H1 (cell line): ENCODE results near the gene SORCS3. TPM values are rescaled to one million over a fixed set of nuclear protein-coding genes. Genes with fewer than 3 reads are reported as not detected.

Experiments
- CTCF ChIA-PET: fragments of 300-600 bp; sonication (Branson Sonifier 250); formaldehyde crosslinking; loops from one replicate; lab custom pipeline; 2021; ENCODE audit not compliant: partially characterized antibody; lab: Charles Lee
- POLR2A ChIA-PET: fragments of 300-600 bp; sonication (Branson Sonifier 250); formaldehyde crosslinking; loops from one replicate; lab custom pipeline; 2021; ENCODE audit warnings: inconsistent platforms; ENCODE audit not compliant: partially characterized antibody; lab: Charles Lee
- DNase-seq, 2 experiments: peaks; one replicate each; pipeline versions ENCODE4 v3.0.0 to v3.0.0-alpha.2; 2010 to 2022; ENCODE audit warnings: low spot score in 2 of 2, low read depth in 1 of 2, mixed read lengths in 1 of 2
- FAIRE-seq: peaks from 2 replicates; lab custom pipeline; 2011; peaks lifted over from hg19 to GRCh38; lab: Jason Lieb, UNC
- H2AFZ ChIP-seq: 2 replicates; pipeline ENCODE4 v1.8.1; 2012; ENCODE audit warnings: low read length, inconsistent platforms
- H2AK5ac ChIP-seq: 2 replicates; pipeline ENCODE4 v1.6.1; 2013; ENCODE audit warnings: low read depth, low read length
- H2BK120ac ChIP-seq: replicated peaks from 2 replicates; pipeline ENCODE3; 2013; ENCODE audit warnings: low read depth, low read length, inconsistent platforms
- H2BK12ac ChIP-seq: 2 replicates; pipeline ENCODE4 v1.6.1; 2013; ENCODE audit warnings: low read depth, low read length
- H2BK15ac ChIP-seq: 2 replicates; pipeline ENCODE4 v1.6.1; 2013; ENCODE audit warnings: low read length
- H2BK20ac ChIP-seq: 2 replicates; pipeline ENCODE4 v1.6.1; 2013; ENCODE audit warnings: low read length
- H2BK5ac ChIP-seq: 2 replicates; pipeline ENCODE4 v1.6.1; 2013; ENCODE audit warnings: low read depth, low read length
- H3K14ac ChIP-seq: 2 replicates; pipeline ENCODE4 v1.6.1; 2013; ENCODE audit warnings: inconsistent platforms; ENCODE audit not compliant: insufficient read length
- H3K18ac ChIP-seq: 2 replicates; pipeline ENCODE4 v1.6.1; 2013; ENCODE audit warnings: low read length; ENCODE audit errors: extremely low read depth
- H3K23ac ChIP-seq: 2 replicates; pipeline ENCODE4 v1.6.1; 2013; ENCODE audit warnings: inconsistent platforms; ENCODE audit not compliant: insufficient read length
- H3K23me2 ChIP-seq: 2 replicates; pipeline ENCODE4 v1.6.1; 2013; ENCODE audit warnings: low read depth, low read length
- H3K27ac ChIP-seq: 2 replicates; pipeline ENCODE4 v1.6.1; 2011; ENCODE audit warnings: low read depth, low read length, inconsistent platforms
- H3K27me3 ChIP-seq, 4 experiments: replicated peaks in 1 of 4; 1 replicate in 1 of 4; 2 replicates in 3 of 4; pipeline versions ENCODE4 v1.6.1 to v1.8.1; 2011 to 2013; ENCODE audit warnings: low read length in 3 of 4, mild to moderate bottlenecking in 3 of 4, inconsistent platforms in 2 of 4, mixed read lengths in 2 of 4, moderate library complexity in 1 of 4; ENCODE audit not compliant: control insufficient read depth in 3 of 4, insufficient read depth in 3 of 4; ENCODE audit errors: extremely low read depth in 1 of 4
- H3K36me3 ChIP-seq, 4 experiments: 2 replicates each; pipeline versions ENCODE4 v1.6.1 to v1.8.1; 2011 to 2013; ENCODE audit warnings: mild to moderate bottlenecking in 4 of 4, low read length in 3 of 4, moderate library complexity in 2 of 4, control low read depth in 1 of 4, inconsistent platforms in 1 of 4; ENCODE audit not compliant: insufficient read depth in 4 of 4, control insufficient read depth in 2 of 4
- H3K4ac ChIP-seq: replicated peaks from 2 replicates; pipeline ENCODE3; 2013; ENCODE audit warnings: low read length, low read depth, mixed read lengths, inconsistent platforms; ENCODE audit not compliant: insufficient read length
- H3K4me1 ChIP-seq, 4 experiments: replicated peaks in 1 of 4; 1 replicate in 1 of 4; 2 replicates in 3 of 4; pipeline versions ENCODE4 v1.6.1 to v1.8.1; 2011 to 2013; ENCODE audit warnings: low read length in 3 of 4, inconsistent platforms in 2 of 4, mixed read lengths in 1 of 4; ENCODE audit not compliant: insufficient read depth in 4 of 4, control insufficient read depth in 3 of 4
- H3K4me2 ChIP-seq, 2 experiments: 2 replicates each; pipeline versions ENCODE4 v1.6.1 to v1.8.1; 2011 to 2013; ENCODE audit warnings: low read depth in 2 of 2, low read length in 2 of 2, control low read depth in 1 of 2, inconsistent platforms in 1 of 2, mild to moderate bottlenecking in 1 of 2; ENCODE audit not compliant: insufficient read depth in 1 of 2
- H3K4me3 ChIP-seq, 4 experiments: fragments of 200-600, 300-600 bp in 1 of 4; sonication (generic), shearing (Covaris generic), sonication (Bioruptor Twin) in 1 of 4; 2 replicates each; pipeline versions ENCODE4 v1.5.1 to v1.8.1; 2011 to 2016; ENCODE audit warnings: low read length in 4 of 4, low read depth in 3 of 4, control low read depth in 2 of 4, inconsistent platforms in 2 of 4, mild to moderate bottlenecking in 2 of 4, mixed read lengths in 1 of 4, moderate library complexity in 1 of 4; ENCODE audit not compliant: insufficient read depth in 2 of 4; ENCODE audit errors: extremely low read depth in 1 of 4
- H3K56ac ChIP-seq: replicated peaks from 2 replicates; pipeline ENCODE3; 2013; ENCODE audit warnings: low read depth, mild to moderate bottlenecking, mixed read lengths, low read length, inconsistent platforms; ENCODE audit not compliant: insufficient read length
- H3K79me1 ChIP-seq: 2 replicates; pipeline ENCODE4 v1.6.1; 2013; ENCODE audit warnings: low read depth, low read length, control low read depth
- H3K79me2 ChIP-seq, 2 experiments: 2 replicates each; pipeline versions ENCODE4 v1.6.1 to v1.8.1; 2012 to 2013; ENCODE audit warnings: low read length in 2 of 2, mild to moderate bottlenecking in 2 of 2, inconsistent platforms in 1 of 2; ENCODE audit not compliant: insufficient read depth in 2 of 2, control insufficient read depth in 1 of 2
- H3K9ac ChIP-seq, 4 experiments: replicated peaks in 1 of 4; 1 replicate in 1 of 4; 2 replicates in 3 of 4; pipeline versions ENCODE4 v1.6.1 to v1.8.1; 2011 to 2013; ENCODE audit warnings: low read depth in 3 of 4, low read length in 3 of 4, control low read depth in 2 of 4, mild to moderate bottlenecking in 2 of 4, moderate library complexity in 2 of 4, inconsistent platforms in 1 of 4; ENCODE audit errors: extremely low read depth in 1 of 4
- H3K9me3 ChIP-seq, 2 experiments: 2 replicates each; pipeline versions ENCODE4 v1.6.1 to v1.8.1; 2012 to 2013; ENCODE audit warnings: mild to moderate bottlenecking in 2 of 2, moderate library complexity in 2 of 2, control low read depth in 1 of 2, inconsistent platforms in 1 of 2, low read depth in 1 of 2, low read length in 1 of 2, mixed read lengths in 1 of 2; ENCODE audit not compliant: insufficient read depth in 2 of 2
- H4K20me1 ChIP-seq, 2 experiments: replicated peaks in 1 of 2; 2 replicates each; pipeline versions ENCODE3 to v1.8.1; 2011 to 2013; ENCODE audit warnings: inconsistent platforms in 2 of 2, low read length in 2 of 2, mild to moderate bottlenecking in 1 of 2; ENCODE audit not compliant: insufficient read depth in 2 of 2, control insufficient read depth in 1 of 2
- H4K5ac ChIP-seq: 2 replicates; pipeline ENCODE4 v1.6.1; 2013; ENCODE audit warnings: low read length, low read depth, mixed read lengths, inconsistent platforms; ENCODE audit not compliant: insufficient read length
- H4K8ac ChIP-seq: 2 replicates; pipeline ENCODE4 v1.8.0; 2013; ENCODE audit warnings: mild to moderate bottlenecking, moderate library complexity, low read length, inconsistent platforms; ENCODE audit not compliant: insufficient read depth; ENCODE audit errors: extremely low read depth
- H4K91ac ChIP-seq: replicated peaks from 2 replicates; pipeline ENCODE3; 2013; ENCODE audit warnings: low read length, mixed read lengths, inconsistent platforms; ENCODE audit not compliant: insufficient read length
- CHD2 ChIP-seq: IDR thresholded peaks from 2 replicates; pipeline ENCODE4 v1.6.1; 2012; ENCODE audit warnings: low read length, improper control_type of control experiment
- EZH2 ChIP-seq: fragments of 200-600 bp; sonication (generic); IDR thresholded peaks from 2 replicates; pipeline ENCODE4 v1.7.1; 2012; ENCODE audit warnings: low read depth, mild to moderate bottlenecking, moderate library complexity, low read length, inconsistent platforms; ENCODE audit not compliant: severe bottlenecking
- GABPA ChIP-seq: IDR thresholded peaks from 2 replicates; pipeline ENCODE4 v1.6.1; 2011; ENCODE audit warnings: mild to moderate bottlenecking, low read length, moderate library complexity, borderline replicate concordance; ENCODE audit not compliant: insufficient read depth
- JUND ChIP-seq: IDR thresholded peaks from 2 replicates; pipeline ENCODE4 v1.6.1; 2011; ENCODE audit warnings: mild to moderate bottlenecking, improper control_type of control experiment, low read length
- POLR2A ChIP-seq, 2 experiments: IDR thresholded peaks; 1 replicate in 1 of 2; 2 replicates in 1 of 2; pipeline ENCODE4 v1.6.1; 2011; ENCODE audit warnings: low read depth in 2 of 2, low read length in 2 of 2, mild to moderate bottlenecking in 2 of 2; ENCODE audit errors: control extremely low read depth in 1 of 2
- RNF2 ChIP-seq: fragments of 200-900, 300-1000 bp; sonication (generic); IDR thresholded peaks from 2 replicates; pipeline ENCODE4 v1.7.1; 2016; ENCODE audit warnings: borderline replicate concordance, low read depth, mild to moderate bottlenecking, antibody characterized with exemption, low read length; ENCODE audit not compliant: poor library complexity, severe bottlenecking; ENCODE audit errors: missing control alignments
- TCF12 ChIP-seq: IDR thresholded peaks from 2 replicates; pipeline ENCODE4 v1.6.1; 2011; ENCODE audit warnings: low read depth, mild to moderate bottlenecking, low read length
- TEAD4 ChIP-seq: IDR thresholded peaks from 2 replicates; pipeline ENCODE4 v1.6.1; 2012; ENCODE audit warnings: low read depth, low read length, inconsistent platforms, mixed read lengths
- ZNF274 ChIP-seq: IDR thresholded peaks from 2 replicates; pipeline ENCODE4 v1.7.0; 2012; ENCODE audit warnings: low read length, borderline replicate concordance; ENCODE audit errors: extremely low read depth
- WGBS, 2 experiments: shearing (Covaris generic) in 1 of 2; methylation state at CpG; one replicate each; pipeline versions ENCODE4 v1.1.6 to v1.1.7; 2013 to 2015; ENCODE audit warnings: low lambda C conversion rate in 2 of 2, mixed read lengths in 2 of 2, inconsistent platforms in 1 of 2, low coverage in 1 of 2, missing lambda C conversion rate in 1 of 2; ENCODE audit not compliant: insufficient replicate concordance in 2 of 2, insufficient coverage in 1 of 2, insufficient read length in 1 of 2; ENCODE audit errors: extremely low coverage in 1 of 2, missing lambda C conversion rate in 1 of 2; 5-methylcytosine and 5-hydroxymethylcytosine counted together
- polyA plus RNA-seq, 7 experiments: library from polyadenylated mRNA; depleted of rRNA in 3 of 7; stranded (reverse) in 5 of 7; unstranded in 2 of 7; fragments of >200 nt in 5 of 7; fragments of 200-250 nt in 2 of 7; gene quantifications; 1 replicate in 5 of 7; 2 replicates in 1 of 7; 4 replicates in 1 of 7; pipeline versions ENCODE4 v1.2.1 to v1.2.3, GENCODE V29; 2011 to 2013; ENCODE audit warnings: missing spikeins in 2 of 7, mixed read lengths in 2 of 7
- total RNA-seq: library from RNA; stranded (reverse); fragmentation: NEBNext Ultra II Directional; extraction: Animal tissue kit (Norgen Biotek cat#: 25700); gene quantifications from 2 replicates; pipeline ENCODE4 v1.2.1, GENCODE V29; 2021

The SORCS3 gene
- total and polyA plus RNA-seq, 2 of the 8 experiments (the other 6 are each of a cell fraction or from before 2014, with no cell fraction given), result 0.26 to 0.88 TPM

DNA sequence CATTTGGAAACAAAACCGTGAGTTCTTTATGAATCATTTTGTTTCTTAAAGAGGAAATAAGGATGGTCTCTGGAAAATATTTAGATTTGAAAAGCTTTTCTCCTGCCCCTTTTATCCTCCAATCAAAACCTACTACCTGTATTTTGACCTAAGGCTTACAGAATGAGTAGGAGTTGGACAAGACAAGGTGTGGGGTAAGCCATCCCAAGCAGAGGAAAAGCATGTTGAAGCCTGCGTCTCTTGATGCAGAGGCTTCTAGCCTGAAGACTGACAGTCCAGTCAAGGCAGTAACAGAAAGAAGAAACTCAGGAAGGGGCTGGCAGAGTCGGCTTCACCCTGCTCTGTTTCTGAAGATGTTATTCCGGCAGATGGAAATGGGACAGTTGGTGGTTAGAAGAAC lies 551.1 kb downstream of the SORCS3 start:
- H3K4me3 ChIP-seq, result no peak overlapping the region
- no peak overlapping the region for H3K9ac ChIP-seq
- H3K18ac ChIP-seq, result no peak overlapping the region
- no peaks in the 10 kb centered on the region for H3K23me2 ChIP-seq
- H2BK120ac ChIP-seq, result no peak overlapping the region
- H2BK15ac ChIP-seq, result no peak overlapping the region
- H3K79me1 ChIP-seq, result no peaks in the 10 kb centered on the region
- TF ChIP-seq TCF12, result no peak
- TF ChIP-seq POLR2A (IDR thresholded peaks at IDR 0.05; ENCODE audit: control extremely low read depth in 1 of 2, low read depth in 2 of 2, low read length in 2 of 2), result no peak
- TF ChIP-seq RNF2, result no peak
- no peak for TF ChIP-seq JUND
- TF ChIP-seq GABPA, result no peak
- TF ChIP-seq EZH2, result no peak
- TF ChIP-seq ZNF274, result no peak
- TF ChIP-seq CHD2, result no peak
- no peak for TF ChIP-seq TEAD4
- no peak overlapping the region for H3K14ac ChIP-seq
- H3K27ac ChIP-seq, result no peak overlapping the region
- H3K4me2 ChIP-seq, result no peak overlapping the region
- H4K20me1 ChIP-seq, result no peaks in the 10 kb centered on the region
- no peak overlapping the region for H4K91ac ChIP-seq
- H2AK5ac ChIP-seq, result no peak overlapping the region
- DNase-seq, result no peak
- H2BK5ac ChIP-seq, result no peak overlapping the region
- no peak overlapping the region for H2AFZ ChIP-seq
- no peaks in the 10 kb centered on the region for H3K36me3 ChIP-seq
- POLR2A ChIA-PET, result no interaction called here
- no peak overlapping the region for H2BK12ac ChIP-seq
- CTCF ChIA-PET, result no interaction called here
- H3K4ac ChIP-seq, result no peak overlapping the region
- peaks cover 0 to 3% (median 1%) of the 10 kb centered on the region in 4 experiments; a peak in 3 of 7 replicates for H3K4me1 ChIP-seq
- no peak overlapping the region for H4K5ac ChIP-seq
- no peaks in the 10 kb centered on the region for H3K27me3 ChIP-seq
- H4K8ac ChIP-seq, result no peak overlapping the region
- H2BK20ac ChIP-seq, result no peak overlapping the region
- 89% methylated on average over 4 of the region's 4 CpGs; no CpG with 5 or more reads in 1 of the 2 experiments for WGBS, 2 experiments
- FAIRE-seq, result no peak
- H3K9me3 ChIP-seq, result no peaks in the 10 kb centered on the region
- H3K56ac ChIP-seq, result no peak overlapping the region
- H3K23ac ChIP-seq, result no peak overlapping the region
- no peaks in the 10 kb centered on the region for H3K79me2 ChIP-seq
